GM21447 (cell line): ENCODE data around the gene NSDHL.

Experiments used
- ATAC-seq: cut with Tn5 transposase; IDR thresholded peaks from one replicate; pipeline ENCODE4 v1.9.1; 2021; ENCODE audit not compliant: unreplicated experiment

Gene NSDHL

GRCh38 chrX:152910018-152910417 lies 79.2 kb downstream of the NSDHL start:
- peak; percentile 77 for ATAC-seq

GRCh38 chrX:152912106-152912505 lies 81.2 kb downstream of the NSDHL start:
- ATAC-seq, result no peak

- no peak for ATAC-seq
Observed at GRCh38 chrX:152912641-152913040, 81.8 kb downstream of the NSDHL start.

GRCh38 chrX:152913346-152913745 lies 82.5 kb downstream of the NSDHL start:
- no peak for ATAC-seq

GRCh38 chrX:152913910-152914309 lies 83.0 kb downstream of the NSDHL start:
- ATAC-seq, result no peak

- ATAC-seq, result peak; percentile 89
Observed at GRCh38 chrX:152915541-152916241, 84.8 kb downstream of the NSDHL start.

- ATAC-seq, result no peak
Observed at GRCh38 chrX:152917656-152918579, 87.1 kb downstream of the NSDHL start.

- ATAC-seq, result no peak
Observed at GRCh38 chrX:152918707-152919106, 87.8 kb downstream of the NSDHL start.
